HG02970 (cell line): ENCODE data around the gene SLC39A2.
"Not testable (repeated sequence)": the region's sequence is repeated elsewhere in the genome, so short reads cannot be mapped to it uniquely, and the experiment has no call there.

Experiments used
- ATAC-seq: cut with Tn5 transposase; IDR thresholded peaks from one replicate; pipeline ENCODE4 v1.9.1; 2021; ENCODE audit warnings: mild to moderate bottlenecking, moderate library complexity, moderate number of reproducible peaks; ENCODE audit not compliant: unreplicated experiment, low FRiP score

The SLC39A2 gene, protein sequence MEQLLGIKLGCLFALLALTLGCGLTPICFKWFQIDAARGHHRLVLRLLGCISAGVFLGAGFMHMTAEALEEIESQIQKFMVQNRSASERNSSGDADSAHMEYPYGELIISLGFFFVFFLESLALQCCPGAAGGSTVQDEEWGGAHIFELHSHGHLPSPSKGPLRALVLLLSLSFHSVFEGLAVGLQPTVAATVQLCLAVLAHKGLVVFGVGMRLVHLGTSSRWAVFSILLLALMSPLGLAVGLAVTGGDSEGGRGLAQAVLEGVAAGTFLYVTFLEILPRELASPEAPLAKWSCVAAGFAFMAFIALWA

DNA sequence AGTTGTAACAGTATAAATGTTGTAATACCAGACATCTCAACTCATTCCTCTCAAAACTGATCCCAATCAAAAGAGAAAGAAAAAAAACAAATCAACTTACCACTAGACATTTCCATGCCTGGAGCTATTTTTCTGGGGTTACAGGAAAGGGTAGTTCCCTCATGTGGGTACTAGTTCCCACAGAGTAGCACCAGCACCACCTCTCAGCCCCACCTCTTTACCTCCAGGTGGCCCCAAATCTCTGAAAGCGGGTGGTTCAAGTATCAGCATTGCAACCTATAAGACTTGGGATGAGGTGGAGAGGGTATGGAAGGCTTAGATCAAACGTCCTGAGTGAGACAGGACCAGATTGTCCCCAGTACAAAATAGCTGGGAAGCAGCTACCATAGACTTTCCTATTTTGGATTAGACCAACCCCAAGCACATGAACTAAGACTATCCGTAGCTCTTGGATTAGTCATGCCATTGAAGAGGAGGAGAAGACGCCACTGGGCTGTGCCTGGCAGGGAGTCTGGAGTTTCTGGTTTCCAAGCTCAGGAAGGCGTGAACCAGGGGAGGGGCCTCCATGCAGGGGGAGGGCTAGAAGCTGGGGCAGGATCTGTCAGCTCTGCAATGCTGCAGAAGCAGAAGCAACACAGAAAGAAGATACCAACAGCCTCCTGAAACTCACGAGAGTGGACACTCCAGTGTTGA is at the start of gene SLC39A2:
Gene SLC39A2, plus strand, starts transcription at position 620 of the 693 bp plus-strand sequence. CDS start 154 bp downstream, outside the sequence.
- ATAC-seq: no peak

DNA sequence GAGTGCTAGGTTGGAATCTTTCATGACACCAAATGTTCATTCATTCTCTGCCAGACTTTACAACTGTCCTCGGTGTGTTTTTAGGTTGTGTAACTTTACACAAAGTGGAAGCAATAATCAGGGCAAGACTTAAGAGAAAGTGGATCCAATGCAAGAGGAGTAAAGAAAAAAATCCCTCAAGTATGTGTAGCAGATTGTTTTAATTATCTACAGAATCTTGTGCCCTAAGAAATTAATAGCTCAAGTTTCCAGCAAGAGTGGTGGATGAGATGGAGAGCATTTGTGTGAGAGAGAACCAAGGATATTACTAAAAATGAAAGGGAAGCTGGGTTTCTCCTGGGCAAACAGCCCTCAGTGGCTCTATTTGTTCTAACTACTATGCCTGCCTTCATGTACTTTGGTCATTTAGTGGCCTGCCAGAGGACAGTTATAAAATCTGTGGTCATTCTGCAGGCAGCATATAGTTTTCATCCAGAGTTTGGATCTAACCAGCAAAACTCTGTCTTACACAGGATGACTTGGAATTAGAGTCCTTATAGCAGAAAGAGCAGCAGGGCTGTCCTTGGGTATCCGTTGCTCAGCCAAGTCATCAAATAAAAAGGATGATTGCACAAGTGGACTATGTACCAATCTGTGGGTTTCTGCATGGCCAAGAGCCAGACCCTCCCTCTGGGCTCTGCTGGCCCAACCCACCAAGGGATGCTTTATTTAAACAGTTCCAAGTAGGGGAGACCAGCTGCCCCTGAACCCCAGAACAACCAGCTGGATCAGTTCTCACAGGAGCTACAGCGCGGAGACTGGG is 44.2 kb upstream of the SLC39A2 start, which contains the start of gene RNASE2:
Gene RNASE2, plus strand, starts transcription at position 752 of the 802 bp plus-strand sequence. CDS start 285 bp downstream, outside the sequence.
- not testable (repeated sequence) for ATAC-seq

DNA sequence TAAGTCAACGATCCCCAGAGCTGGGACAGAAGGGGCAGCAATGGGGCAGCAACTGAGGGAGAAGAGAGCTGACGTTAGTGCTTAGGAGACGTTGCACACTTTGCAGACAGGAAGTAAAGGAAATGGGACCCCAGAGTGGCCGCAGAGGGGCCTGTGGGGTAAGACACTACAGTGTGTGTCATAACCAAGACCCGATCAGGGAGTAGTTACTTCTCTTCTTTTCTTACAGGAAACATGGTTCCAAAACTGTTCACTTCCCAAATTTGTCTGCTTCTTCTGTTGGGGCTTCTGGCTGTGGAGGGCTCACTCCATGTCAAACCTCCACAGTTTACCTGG is 43.6 kb upstream of the SLC39A2 start:
- ATAC-seq: not testable (repeated sequence)

DNA sequence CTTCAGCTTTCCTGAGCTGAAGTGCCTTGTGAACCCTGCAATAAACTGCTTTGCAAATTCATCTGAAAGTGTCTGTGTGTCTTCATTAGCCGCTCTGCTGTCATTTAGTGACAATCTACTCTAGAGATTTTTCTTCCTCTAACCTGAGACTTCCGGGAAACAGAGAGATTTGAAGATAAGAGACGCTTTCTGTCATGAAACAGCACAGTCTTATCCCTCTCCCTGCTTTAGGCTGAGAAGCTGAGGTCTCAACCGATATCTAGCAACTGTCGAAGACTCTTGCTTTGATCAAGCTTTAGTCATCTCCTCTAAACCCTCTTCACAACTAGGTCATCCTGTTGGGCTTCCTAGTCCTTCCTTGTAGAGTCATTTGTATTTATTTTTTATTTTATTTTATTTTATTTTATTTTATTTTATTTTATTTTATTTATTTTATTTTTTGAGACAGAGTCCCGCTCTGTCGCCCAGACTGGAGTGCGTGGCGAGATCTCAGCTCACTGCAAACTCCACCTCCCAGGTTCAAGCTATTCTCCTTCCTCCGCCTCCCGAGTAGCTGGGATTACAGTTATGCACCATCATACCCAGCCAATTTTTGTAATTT is 42.6 kb upstream of the SLC39A2 start:
- no peak for ATAC-seq

DNA sequence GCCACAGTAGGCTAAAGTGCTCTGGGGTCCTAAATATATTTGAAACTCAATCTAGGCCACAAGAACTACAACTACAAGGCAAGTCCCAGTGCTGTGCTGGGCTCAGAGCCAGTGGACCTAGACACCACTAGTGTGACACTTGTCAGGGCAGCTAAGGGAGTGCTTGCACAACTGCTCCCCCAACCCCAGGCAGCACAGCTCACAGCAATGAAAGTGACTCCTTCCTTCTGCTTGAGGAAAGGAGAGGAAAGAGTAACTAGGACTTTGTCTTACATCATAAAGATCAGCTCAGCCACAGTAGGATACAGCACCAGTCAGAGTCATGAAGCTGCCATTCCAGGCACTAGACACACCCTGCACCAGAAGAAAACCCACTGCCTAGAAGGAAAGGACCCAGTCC is 40.1 kb upstream of the SLC39A2 start:
- ATAC-seq: not testable (repeated sequence)

DNA sequence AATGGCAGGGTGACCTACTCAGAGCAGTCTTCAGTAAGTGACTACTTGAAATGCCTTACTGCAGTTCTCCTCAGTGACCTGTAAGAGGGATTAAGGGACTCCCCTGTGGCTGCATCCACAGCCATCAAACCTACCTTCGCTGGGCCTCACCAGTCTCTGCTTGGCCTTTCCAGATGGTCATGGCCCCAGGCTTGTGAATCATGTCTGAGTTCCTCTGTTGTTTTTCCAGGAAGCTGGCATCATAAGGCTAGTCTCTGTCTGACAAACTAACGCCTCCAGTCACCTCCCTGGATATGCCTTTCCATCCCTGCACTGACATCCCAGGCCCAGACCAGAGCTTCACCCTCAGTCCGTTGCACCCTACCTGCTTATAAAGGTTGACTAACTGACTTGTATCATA is 29.8 kb upstream of the SLC39A2 start:
- no peak for ATAC-seq

DNA sequence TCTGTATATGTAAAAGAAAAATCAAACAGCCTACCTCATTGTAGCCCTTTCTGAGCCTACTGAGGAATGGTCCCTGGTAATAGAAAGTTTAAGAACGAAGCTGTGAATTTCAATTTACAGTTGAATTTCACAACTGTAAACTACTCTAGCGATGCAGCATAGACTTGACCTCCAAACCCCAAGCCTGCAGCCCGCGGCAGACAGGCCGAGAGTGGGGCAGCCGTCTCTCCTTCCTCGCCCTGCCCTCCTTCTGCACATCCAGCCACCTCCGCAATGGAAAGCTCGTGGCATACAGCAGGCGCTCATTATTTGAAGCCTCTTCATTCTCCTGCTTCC is 28.5 kb upstream of the SLC39A2 start:
- ATAC-seq: no peak

DNA sequence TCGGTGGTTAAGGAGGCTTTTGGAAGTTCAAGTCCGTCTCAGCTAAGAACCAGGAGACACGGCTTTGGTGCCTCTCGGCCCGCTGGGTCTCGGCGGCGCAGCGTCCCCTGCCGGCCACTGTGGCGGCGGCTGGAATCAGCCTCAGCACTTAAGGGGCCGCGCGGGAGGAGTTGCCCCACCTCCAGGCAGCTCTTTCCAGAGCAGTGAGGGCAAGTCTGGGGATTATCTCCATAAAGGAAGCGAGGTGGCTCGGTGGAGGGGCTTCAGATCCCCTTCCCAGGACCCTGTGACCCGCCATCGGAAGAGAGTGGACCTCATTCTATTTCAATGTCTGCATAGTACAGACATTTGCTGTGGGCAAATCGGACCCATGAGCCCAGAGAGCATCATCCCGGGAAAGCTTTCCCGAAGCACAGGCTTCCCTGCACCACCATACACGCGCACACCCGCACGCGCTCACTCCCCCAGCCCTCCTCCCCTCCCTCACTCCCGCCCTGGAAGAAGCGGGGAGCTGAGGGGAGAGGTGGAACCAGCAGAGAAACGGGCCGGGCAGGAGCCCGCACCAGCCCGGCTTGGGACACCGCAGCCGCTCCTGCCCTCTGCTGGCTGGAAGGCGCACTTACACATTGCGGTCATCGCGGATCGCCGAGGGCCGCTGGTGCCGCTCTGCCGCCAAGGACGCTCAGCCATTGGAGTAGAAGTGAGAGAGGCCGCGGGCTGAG is 27.9 kb upstream of the SLC39A2 start:
- ATAC-seq: peak; percentile 89

DNA sequence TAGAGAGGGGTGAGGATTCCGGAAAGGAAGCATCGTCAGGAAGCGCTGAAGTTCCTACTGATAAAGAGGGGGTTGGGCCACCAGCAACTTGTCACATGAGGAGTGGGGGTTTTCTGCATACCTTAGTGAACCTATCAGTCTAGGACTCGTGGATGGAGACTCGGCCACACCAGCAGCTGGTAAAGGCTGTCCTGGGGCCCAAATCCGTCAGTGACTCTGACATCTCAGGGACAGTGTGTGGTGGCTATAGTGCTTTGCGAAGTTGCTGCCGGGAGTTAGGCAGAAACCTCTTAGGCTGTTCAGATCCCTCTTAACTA is 27.4 kb upstream of the SLC39A2 start:
- ATAC-seq: peak; percentile 7

DNA sequence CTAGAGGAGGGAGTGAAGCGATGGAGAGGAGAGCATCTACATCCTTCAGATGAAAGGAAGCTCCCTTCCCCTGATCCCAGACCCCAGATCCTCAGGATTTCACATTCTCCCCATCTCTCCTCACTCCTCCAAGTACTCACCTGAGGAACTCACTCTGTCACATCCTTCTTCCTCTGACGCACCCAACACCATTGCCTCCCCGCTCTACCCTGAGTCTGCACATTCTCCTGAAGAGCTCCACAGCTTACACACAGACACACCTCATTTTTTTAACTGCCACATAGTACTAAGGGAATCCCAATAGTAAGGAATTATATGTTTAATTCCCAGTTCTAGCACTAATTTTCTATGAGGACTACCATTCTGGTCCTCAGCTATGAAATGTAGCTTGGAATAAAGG is 25.6 kb upstream of the SLC39A2 start:
- ATAC-seq: no peak

DNA sequence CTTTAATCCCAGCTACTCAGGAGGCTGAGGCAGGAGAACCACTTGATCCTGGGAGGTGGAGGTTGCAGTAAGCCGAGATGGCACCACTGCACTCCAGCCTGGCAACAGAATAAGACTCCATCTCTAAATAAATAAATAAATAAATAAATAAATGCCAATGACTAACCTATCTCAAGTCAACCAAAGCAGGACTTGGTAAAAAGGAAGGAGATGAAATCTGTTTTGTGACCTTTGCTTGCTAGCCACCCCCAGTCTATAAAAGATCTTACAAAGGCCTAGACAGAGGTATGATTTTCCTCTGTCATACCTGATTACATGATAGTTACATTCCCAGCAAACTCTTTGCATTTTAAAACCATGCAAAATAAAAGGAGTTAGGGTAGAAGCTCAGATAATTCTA is 22.8 kb upstream of the SLC39A2 start:
- ATAC-seq: no peak

DNA sequence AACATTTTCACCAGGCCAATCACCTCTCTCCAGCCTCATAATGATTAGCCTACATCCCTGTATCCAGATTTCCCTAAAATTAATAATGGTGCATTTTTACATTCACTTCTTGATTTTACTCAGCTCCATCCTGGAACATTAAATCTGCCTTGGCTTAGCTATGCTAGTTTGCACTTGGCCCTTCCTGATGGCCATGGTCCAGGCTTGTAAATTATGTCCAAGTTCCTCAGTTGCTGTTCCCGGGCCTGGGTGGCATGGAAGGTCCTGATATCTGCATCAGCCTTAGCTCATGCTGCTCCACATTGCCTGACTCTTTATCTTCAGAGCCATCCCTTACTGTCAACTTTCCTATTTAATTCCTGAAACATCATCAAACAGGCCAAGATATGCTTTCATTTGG is 20.4 kb upstream of the SLC39A2 start:
- ATAC-seq: no peak

DNA sequence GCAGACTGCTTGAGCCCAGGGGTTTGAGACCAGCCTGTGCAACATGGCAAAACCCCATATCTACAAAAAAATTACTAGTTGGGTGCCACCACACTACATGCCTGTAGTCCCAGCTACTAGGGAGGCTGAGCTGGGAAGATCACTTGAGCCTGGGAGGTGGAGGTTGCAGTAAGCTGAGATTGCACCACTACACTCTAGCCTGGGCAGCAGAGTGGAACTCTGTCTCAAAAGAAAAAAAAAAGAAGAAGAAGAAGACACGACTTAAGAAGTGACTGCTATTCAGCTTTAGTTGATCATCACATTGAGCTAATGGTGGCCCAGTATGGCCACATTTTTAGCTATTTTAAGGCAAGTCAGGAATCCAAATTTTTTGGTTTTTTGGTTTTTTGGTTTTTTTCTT is 18.2 kb upstream of the SLC39A2 start:
- no peak for ATAC-seq

DNA sequence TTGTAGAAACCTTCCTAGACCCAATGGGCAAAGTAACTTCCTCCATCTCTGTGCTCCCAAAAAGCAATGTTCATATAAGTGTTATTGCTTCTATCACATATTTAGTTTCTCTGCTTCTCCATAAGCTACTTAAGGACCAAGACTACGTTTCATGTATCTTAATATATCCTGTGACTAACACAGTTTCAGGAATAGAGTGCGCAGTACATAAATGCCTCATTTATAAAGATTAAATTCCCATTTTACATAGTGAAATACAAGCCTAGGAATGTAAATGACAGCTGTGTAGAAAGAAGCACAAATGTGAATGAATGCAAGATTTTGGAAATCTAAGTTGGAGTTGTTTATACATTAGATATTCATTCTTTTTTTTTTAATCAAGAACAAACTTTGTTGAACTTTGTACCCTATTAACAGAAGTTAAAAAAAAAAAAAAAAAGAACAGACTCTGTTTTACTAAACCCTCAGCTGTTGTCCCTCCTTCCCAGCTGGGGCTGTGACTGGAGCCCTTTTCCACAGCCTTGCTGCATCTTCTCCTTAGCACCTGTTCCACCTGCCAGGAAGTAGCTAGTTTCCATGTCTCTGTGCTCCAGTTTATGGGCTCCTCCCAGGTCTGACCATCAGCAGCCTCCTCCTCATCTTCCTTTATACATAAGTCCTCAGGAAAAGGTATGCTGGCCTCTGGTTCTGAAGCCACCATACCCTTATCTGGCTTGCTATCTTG is 16.3 kb upstream of the SLC39A2 start:
- no peak for ATAC-seq

DNA sequence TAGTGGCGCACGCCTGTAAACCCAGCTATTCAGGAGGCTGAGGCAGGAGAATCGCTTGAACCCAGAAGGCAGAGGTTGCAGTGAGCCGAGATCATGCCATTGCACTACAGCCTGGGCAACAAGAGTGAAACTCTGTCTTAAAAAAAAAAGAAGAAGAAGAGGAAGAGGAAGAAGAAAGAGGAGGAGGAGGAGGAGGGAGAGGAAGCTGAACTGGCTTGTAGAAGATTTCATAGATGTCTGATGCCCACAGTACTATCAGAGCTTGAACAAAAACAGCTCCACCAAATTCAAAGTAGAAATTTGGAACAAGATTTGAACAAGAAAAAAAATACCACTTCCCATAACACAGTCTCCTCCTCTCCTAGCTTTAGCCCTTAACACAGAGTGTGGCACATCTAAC is 13.4 kb upstream of the SLC39A2 start:
- ATAC-seq: not testable (repeated sequence)

DNA sequence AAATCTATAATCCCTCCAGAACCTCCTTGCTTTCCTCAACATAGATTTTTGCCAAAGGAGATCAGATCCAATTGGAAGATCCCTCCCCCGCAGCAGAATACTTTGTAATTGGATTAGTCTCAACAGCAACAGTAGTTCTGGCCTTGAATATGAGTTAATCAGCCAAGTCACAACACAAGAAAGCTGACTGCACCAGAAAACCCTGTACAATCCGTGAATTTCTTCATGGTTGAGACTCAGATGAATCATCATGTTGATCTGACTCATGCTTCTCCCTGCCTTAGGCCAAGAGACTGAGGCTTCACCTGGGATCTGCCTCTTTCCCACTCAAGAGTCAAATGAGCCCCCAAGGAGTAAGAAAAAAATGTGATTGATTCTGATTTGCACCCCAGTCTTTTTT is 12.3 kb upstream of the SLC39A2 start:
- ATAC-seq: no peak

DNA sequence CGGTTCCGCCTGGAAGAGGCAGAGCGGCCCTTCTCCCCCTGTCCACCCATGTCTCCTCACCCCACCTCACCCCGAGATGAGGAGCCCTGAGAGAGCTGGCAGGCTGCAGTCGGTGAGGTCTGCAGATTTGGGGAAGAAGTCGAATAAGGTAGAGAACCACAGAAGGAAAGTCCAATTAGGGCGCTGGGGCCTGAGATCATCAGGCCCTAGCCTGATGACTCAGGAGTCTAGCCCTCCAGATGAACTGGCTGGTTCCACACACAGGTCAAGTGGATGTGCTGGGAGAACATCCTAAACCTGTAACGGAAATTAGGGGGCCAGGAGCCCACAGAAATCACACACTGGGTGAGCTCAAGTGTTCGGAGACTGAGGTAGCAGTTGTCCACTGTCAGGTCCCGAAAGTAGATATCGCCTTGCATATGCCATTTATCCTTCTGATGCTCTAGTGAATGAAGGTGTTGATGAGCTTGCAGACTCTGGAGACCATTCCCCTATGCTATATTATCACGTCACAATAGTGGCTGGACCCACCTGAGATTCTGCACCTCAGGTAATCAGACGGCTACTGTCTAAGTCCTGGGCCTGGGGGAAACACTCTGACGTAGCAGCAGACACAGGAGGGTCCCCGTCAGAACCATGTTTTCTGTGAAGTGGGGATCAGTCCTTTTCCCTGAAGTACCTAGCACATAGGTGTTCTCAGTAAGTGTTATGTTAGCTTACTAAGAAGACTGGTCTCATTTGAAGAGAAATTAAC is 10.2 kb upstream of the SLC39A2 start:
- ATAC-seq: no peak

DNA sequence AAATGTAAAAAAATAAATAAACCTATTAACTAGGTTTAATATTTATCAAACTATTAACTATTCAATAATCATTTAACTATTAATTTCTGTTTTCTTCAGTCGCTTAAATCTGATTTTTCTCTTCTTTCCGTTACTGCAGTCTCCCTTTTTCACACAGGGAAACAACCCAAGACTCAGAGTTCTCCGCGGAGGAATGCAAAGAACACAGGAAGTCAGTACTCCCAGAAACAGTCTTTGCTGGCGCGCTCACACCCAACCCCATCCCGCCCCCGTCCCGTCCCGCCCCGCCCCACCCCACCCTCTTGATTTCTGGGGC is 9.7 kb upstream of the SLC39A2 start:
- ATAC-seq: no peak
